Prostate gland (tissue), 2 donors: Measurements from ENCODE around the gene STK17B.

Source experiments
- POLR2AphosphoS5 ChIP-seq: sonication (generic); formaldehyde crosslinking; IDR thresholded peaks from one replicate; pipeline ENCODE4 v1.6.1; 2017; ENCODE audit warnings: antibody characterized with exemption
- TF ChIP-seq, protein P1 (sequence below), 4 experiments: fragments of 200-600 bp in 2 of 4; fragments of 450-650 bp in 2 of 4; sonication (generic) in 2 of 4; IDR thresholded peaks; 1 replicate in 3 of 4; 2 replicates in 1 of 4; pipeline ENCODE4 v1.5.1; 2016 to 2019; ENCODE audit warnings: antibody characterized with exemption in 4 of 4, mild to moderate bottlenecking in 2 of 4, moderate library complexity in 2 of 4

DNA sequence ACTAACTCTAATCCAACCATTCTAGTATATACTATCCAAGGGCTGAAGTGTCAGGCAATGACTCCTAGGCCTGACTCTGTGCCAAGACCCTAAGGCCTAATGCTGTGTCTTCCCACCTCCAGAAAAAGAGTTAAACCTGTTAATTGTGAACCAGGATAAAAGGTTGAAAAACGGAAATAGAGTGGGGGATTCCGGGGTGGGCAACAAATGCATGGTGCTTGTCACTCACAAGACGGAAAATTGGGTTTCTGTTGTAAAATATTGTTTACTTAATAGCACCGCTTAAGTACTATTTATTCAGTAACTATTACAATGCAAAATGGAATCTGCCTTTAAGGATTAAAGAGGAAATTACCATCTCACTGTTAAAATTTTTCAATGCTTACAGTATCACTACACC is 3.2 kb downstream of the STK17B start:
- TF ChIP-seq, protein P1, sequence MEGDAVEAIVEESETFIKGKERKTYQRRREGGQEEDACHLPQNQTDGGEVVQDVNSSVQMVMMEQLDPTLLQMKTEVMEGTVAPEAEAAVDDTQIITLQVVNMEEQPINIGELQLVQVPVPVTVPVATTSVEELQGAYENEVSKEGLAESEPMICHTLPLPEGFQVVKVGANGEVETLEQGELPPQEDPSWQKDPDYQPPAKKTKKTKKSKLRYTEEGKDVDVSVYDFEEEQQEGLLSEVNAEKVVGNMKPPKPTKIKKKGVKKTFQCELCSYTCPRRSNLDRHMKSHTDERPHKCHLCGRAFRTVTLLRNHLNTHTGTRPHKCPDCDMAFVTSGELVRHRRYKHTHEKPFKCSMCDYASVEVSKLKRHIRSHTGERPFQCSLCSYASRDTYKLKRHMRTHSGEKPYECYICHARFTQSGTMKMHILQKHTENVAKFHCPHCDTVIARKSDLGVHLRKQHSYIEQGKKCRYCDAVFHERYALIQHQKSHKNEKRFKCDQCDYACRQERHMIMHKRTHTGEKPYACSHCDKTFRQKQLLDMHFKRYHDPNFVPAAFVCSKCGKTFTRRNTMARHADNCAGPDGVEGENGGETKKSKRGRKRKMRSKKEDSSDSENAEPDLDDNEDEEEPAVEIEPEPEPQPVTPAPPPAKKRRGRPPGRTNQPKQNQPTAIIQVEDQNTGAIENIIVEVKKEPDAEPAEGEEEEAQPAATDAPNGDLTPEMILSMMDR (IDR thresholded peaks at IDR 0.05), result no peak
- no peak for TF ChIP-seq POLR2AphosphoS5
